GM19324 (cell line): Measurements from ENCODE around the gene DLGAP1.

ENCODE experiments used
- ATAC-seq: cut with Tn5 transposase; IDR thresholded peaks from one replicate; pipeline ENCODE4 v1.9.1; 2021; ENCODE audit warnings: mild to moderate bottlenecking, moderate library complexity; ENCODE audit not compliant: unreplicated experiment, low FRiP score

DLGAP1 gene

DNA sequence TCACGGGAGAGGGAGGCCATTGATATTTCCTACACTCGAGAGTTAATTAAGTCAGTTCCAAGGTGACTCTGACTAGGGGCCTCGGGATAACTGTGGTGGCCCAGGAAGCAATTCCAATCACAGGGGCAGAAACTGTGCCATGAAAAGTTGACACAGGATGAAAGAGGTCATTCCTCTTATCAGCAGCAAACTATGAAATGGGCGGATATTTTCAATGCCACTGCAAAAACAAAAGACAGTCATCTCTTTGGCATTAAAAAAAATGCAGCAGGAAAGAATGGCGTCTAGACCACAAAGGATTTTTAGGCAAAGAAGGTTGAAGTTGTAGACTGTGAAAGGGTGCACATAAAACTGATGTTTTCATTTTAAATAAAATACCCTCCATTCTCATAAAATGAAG lies 955.1 kb downstream of the DLGAP1 start:
- no peak for ATAC-seq

DNA sequence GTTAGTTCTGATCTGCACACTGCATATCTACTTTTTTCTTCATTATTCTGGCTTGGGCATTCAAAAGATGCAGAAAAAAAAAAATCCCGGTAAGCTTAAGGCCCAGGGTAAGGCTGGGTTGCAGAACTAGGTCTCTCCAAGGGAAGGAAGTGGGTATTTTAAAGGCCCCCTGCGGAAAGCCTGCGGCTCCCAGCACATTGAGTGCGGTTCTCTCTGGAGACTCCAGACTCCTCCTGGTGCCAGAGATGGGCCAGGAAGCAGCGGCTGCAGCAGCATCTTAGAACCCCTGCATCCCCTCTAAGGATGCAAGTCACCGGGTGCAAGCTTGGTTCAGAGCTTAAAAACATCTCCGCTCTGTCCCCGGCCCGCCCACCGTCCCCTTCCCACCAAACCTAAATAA lies 955.6 kb downstream of the DLGAP1 start:
- no peak for ATAC-seq

DNA sequence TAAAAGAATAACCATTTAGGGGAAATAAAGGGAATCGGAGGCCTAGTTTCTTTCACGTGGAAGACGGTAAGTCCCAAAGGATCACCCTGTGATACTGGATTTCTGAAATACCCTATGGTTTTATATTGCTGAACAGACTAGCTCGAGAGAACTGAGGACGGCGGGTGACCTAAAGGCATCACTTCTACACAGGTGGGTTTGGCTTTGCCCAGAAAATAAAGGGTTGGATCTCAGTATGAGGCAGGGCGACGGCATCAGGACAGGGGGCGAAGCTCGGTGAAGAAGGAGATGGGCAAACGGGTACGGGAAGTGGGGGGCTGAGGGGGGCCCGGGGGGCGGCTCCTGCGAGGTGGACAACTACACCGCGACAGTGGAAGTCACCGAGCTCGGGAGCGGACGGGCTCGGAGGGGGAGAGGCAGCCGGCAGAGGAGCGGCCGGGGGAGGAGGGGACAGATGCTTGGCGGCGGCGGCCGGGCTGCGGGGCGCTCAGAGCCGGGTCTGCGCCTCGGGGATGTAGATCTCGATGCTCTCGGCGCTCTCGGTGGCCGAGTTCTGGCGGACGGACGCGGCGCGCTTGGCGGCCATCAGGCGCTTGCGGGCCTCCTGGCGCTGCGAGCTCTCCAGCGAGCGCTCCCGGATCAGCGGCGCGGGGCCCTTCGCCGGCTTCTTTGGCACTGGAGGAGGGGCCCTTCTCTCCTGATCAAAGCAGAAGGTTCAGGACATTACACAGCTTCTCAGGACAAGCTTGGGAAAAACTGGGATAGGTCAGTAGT lies 956.2 kb downstream of the DLGAP1 start:
- no peak for ATAC-seq

DNA sequence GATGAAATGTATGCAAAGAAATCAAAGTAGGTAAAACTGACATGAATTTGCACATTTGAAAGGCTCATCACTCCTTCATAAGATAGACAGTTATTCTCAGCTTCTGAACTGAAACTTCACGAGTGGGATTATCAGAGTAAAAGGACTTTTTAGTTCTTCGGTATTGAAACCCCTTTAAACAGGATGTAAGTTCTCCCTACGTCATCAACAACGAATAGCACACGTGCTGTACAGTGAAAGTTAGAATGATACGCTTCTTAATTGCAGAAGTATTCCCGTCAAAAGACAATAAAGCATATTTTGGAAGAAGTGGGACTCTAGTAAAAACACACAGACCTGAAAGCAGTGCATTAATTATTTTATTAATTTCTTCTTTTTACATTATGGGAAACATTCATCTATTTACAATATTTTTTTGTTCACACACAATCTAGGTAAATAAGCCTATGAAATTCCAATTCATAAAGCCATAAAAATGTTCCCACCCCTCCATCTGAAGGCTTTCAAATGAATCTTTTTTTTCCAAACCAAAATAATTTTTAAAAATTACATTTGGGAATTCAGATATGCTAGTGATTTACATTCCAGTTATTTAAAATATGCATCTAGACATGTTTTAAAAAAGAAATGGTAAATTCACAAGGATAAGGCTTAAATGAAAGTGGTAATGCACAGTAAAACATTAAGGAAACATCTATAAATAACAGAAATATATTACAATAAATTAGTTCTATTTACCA lies 959.2 kb downstream of the DLGAP1 start:
- no peak for ATAC-seq

DNA sequence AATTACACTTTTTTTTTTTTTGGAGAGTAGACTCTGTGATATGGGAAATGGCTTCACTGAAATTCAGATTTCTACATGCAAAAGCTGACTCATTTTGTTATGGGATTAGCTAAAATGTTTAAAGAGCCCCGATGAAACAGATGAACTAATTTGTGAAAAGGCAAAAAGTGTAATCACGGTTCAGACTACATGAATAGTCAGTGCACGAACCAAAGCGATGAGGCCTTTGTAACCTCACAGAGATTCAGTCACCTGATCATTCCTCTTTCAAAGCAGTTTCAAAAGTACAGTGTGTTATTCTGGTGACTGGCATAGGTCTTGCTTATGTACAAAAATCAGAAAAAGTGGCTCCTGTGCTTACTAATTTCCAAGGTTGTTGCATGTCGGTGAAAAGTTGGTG lies 960.5 kb downstream of the DLGAP1 start:
- ATAC-seq: no peak

DNA sequence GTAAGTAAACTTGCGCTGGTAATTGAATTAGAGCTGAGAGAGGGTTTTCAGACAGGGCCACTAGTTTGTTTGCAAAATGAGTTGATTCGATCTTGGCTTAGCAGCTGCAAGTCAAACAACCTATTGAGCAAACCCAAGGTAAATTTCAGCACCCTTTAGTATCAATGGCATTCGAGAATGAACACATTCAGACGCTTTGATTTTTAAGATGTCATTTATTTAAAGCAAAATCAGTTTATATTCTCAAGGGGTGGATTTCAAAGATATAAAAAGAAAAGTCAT lies 960.9 kb downstream of the DLGAP1 start:
- ATAC-seq: no peak

DNA sequence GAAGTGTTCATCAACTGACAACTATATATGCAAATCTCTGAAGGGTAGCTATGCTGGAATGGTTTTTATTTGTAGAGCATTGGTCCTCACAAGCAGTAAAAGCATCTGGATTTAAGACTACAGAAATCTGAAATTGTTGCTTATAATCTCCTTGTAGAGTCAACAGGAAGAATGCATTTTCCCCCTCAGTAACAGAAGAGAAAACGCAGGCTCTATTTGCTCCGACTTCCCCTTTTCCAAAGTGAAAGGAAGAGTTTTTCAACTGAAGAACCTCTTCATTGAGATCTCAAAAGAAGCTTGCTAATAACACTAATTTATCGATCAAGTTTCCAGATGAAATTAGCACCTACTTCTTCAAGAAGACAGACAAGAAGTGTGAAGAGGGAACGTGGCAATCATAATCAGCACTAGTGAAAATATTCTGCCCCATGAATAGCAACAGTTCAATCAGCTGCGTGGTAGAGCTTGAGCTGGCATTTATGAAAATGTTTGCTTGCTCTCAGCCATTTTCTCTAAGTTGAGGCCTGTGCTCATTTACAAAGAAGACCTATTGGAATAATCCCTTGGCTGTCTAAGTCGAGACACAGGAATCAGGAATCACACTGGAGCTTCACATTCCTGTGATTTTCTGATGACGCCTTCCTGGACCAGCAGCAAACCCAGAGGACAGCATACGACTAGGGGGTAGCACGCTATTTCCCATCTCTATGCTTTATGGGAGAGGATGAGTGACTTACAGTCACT lies 961.4 kb downstream of the DLGAP1 start:
- no peak for ATAC-seq

DNA sequence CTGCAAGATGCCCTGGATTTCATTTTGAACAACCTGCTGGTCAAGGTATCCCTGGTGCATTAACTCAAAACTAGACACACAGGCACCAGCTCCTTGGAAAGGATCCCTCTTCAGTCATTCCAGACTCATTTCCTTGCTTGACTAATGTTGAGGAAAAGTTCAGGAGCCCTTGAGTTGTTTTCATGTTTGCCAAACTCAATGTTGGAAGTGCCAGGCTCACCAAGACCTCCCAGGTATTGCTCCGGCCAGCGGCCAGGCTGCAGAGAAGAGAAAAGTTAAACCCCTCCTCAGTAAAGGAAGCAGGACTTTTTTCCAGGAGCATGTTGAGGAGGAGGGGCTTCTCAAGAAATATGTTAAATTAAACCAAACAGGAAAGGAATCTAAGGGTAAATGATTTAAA lies 962.4 kb downstream of the DLGAP1 start:
- ATAC-seq: no peak

DNA sequence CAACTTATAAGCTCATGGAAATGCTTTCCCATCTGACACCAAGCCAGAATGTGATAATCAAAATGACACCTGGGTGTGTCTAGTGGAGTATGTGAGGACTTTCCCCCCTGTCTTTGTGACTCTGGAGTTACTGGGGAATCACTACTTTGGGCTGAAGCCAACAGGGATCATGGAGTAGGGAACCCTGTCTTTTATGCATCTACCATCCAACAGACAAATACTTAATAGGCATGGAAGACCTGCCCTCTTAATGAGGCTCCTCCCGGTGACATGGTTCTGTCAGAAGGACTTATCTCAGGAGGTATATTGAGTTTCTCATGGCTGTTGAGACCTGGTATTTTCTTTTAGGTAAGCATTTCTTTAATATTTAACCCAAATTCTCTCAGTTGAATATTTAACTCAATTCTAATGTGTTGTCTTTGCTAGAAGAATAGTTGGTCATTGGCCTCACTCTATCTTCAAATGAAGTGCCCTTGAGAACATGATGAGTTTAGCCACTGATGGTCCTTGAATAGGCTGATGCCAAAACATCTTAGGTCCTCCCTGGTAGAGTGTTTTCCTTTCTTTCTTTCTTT lies 963.0 kb downstream of the DLGAP1 start:
- ATAC-seq: no peak

DNA sequence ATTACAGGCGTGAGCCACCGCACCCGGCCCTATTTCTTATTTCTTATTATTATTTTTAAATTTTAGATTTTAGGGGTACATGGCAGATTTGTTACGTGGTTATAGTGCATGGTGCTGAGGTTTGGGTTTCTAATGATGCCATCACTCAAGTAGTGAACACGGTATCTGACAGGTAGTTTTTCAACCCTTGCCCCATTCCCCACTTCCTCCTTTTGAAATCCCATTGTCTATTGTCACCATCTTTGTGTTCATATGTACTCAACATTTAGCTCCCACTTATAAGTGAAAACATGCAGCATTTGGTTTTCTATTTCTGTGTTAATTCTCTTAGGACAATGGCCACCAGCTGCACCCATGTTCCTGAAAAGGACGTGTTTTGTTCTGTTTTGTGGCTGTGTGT lies 965.6 kb downstream of the DLGAP1 start:
- ATAC-seq: no peak

DNA sequence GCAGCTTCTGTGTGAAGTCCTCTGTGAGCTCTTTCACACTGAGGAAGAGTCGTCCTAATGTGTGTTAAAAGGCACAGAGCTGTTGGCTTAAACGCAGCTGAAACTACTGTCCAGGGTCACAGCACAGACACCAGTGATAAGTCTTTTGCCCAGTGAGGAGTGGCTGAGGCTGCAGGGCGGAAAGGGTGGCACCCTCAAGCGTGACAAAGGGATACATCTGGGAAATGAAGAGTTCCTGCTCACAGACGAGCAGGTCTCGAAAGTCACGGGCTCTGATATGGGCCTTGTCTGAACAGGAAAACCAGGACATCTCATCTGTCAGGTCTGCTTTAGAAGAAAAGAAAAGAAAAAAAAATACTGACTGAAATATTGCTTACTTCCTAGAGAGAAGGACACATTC lies 968.6 kb downstream of the DLGAP1 start:
- ATAC-seq: no peak

DNA sequence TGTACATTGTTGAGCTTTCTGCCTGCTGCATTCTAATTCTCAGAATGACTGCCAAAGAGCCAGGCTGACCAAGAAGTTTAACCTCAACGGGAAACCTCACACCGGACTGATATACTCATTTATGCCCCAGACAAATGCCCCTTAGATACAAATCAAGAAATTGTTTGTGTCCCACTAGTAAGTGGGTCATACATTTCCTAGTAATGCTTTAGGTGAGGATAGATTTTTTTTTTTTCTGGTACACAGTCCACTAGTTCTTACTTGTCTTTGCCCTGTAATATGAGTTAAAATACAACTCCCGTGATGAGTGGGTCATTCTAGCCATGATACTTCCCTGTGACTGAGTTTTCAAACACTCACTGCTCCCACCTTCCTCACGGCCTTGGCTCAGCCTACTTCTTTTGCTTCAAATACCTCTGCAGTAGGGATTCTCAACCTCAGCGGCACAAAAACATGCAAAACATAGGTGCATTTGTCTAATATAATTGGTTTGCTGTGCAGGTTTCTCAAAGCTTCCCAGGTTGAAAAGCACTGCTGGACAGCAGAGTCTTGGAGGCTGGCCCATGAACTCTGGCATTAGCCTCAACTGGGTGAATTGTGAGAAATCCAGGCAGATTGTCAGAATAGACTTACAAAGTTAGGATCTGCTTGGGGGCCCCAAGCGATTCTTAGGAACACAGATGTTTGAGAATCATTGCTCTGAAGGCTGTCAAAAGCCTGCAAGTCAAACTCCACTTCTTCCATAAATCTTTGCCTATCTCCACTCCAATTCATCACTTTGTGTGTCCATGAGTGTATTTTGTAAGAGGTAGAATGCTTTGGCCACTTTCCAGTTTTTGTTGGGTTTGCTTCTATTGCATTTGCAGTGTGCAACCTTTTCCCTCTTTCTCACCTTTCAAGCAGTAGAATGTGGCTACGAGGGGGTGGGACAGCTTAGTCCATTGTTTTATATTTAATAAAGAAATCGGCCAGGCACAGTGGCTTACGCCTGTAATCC lies 969.7 kb downstream of the DLGAP1 start:
- no peak for ATAC-seq

DNA sequence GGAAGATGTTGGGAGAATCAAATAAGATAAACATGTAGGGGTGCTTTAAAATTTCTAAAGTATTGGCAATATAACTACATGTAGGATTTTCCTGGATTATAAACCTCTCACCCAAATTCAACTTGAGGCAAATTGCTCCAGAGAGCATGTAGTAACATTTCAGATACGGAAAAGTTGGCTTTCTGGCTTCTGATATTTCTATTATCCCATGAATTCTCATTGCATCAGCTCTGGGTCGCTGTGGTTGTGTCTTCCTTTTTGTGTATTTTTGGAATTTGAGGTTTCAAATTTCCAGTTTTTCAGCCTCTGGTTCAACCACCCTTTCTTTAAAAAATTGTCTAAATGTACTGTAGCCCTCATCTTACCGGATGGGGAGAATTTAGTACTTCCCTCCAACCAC lies 972.8 kb downstream of the DLGAP1 start:
- no peak for ATAC-seq

DNA sequence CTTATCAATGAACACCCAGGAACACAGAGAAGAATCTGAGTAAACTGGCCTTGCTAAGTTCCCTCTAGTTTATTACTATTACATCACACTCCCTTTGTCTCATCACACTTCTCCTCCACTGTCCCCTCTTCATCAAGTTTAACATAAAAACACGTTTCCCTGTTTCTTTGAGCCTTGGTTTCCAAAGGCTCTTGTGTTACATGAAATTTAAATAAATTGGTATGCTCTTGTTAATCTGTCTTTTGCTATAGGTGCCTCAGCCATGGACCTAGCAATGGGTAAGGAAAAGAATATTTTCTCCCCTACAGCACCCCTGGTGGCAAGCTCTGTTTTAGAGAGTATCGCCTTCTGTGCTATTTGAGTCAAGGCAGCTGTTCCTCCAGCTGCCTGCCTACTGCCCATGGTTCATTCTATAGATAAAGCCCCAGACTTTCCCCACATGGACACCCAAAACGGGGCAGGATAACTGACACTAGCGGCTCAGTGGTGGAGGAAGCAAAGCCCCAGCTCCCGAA lies 973.4 kb downstream of the DLGAP1 start:
- ATAC-seq: no peak

DNA sequence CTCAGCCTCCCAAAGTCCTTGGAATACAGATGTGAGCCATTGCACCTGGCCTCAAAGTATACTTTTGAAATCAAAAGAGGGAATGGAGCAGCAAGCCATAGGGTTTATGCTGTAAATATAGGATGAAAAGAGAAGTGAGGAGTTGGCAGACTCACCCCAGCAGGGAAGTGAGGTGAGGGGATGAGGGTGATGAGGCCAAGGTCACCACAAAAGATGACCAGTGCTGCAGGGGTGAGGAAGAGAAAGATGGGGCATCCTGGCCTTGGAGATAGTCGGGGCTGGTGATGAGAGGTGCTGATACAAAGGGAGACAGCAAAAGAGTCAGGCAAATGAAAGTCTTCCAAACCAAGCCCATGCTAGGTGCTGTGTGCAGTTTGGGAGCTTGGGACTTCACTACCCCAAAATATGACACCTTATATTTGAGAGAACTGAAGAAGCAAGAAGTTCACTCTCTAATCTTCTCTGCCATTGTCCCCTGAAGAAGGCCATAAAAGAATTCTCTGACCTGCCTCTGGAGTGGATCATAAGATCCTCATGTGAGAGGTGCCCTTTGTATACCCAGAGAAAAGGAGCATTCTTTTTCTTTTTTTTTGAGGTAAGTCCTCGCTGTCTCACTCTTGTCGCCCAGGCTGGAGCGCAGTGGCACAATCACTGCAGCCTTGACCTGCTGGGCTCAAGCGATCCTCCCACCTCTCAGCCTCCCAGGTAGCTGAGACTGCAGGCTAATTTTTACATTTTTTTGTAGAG lies 974.1 kb downstream of the DLGAP1 start:
- ATAC-seq: no peak

DNA sequence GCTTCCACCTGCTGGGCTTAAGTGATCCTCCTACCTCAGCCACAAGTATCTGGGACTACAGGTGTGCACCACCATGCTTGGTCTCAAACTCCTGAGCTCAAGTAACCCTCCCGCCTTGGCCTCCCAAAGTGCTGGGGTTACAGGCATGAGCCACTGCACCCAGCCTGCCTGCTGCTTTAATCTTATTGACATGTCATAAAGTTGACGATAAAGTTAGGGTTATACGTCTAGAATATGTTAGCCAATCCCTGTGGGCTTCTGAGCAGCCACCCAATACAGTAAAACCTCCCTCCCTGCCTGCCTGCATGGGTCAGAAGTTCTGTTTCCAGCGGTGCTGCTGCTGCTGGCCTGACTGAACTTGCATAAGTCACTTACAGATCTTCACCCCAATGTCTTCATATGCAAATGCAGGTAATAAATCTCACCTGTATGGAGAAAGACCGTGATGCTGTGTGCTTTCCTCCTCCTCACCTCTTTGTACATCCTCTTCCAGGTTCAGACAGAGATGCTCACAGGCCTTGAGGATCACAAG lies 975.1 kb downstream of the DLGAP1 start:
- no peak for ATAC-seq

DNA sequence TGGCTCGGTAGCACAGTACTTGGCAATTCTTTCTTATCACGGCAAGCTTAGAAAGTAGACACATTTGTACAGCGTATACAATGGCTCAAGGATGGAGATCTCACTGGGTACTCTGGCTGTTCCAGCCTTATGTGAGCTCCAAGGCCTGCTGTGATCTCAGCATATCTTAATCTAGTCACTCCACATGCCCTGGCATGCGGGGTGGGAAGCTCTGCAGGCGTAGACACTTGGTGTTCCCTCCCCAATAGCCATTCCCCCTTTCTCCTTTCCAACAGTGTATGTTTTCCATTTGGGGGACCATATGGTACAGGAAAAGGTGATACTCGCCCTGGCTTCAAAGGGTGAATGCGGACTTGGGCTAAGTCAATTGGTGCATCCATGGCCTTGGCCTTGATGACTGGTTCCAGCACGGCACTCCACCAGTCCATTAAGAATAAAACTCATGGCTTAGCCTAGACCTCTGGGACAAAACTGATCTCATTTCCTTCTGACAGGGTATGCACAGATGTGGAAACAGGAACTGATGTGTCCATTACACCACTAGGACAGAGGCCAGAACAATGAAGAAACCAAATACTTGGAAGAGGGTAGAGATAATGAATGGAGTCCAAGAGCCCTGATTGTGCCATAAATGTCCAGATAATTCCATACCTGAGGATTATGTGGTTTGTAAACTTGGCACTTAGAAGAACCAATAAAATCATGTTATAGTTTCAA lies 976.7 kb downstream of the DLGAP1 start:
- no peak for ATAC-seq
